H1 (cell line): ENCODE results near the gene USH2A. TPM values are rescaled to one million over a fixed set of nuclear protein-coding genes. Genes with fewer than 3 reads are reported as not detected.

ENCODE experiments used
- CTCF ChIA-PET: fragments of 300-600 bp; sonication (Branson Sonifier 250); formaldehyde crosslinking; loops from one replicate; lab custom pipeline; 2021; ENCODE audit not compliant: partially characterized antibody; lab: Charles Lee
- POLR2A ChIA-PET: fragments of 300-600 bp; sonication (Branson Sonifier 250); formaldehyde crosslinking; loops from one replicate; lab custom pipeline; 2021; ENCODE audit warnings: inconsistent platforms; ENCODE audit not compliant: partially characterized antibody; lab: Charles Lee
- DNase-seq, 2 experiments: peaks; one replicate each; pipeline versions ENCODE4 v3.0.0 to v3.0.0-alpha.2; 2010 to 2022; ENCODE audit warnings: low spot score in 2 of 2, low read depth in 1 of 2, mixed read lengths in 1 of 2
- FAIRE-seq: peaks from 2 replicates; lab custom pipeline; 2011; peaks lifted over from hg19 to GRCh38; lab: Jason Lieb, UNC
- H2AFZ ChIP-seq: 2 replicates; pipeline ENCODE4 v1.8.1; 2012; ENCODE audit warnings: low read length, inconsistent platforms
- H2AK5ac ChIP-seq: 2 replicates; pipeline ENCODE4 v1.6.1; 2013; ENCODE audit warnings: low read depth, low read length
- H2BK120ac ChIP-seq: replicated peaks from 2 replicates; pipeline ENCODE3; 2013; ENCODE audit warnings: low read depth, low read length, inconsistent platforms
- H2BK12ac ChIP-seq: 2 replicates; pipeline ENCODE4 v1.6.1; 2013; ENCODE audit warnings: low read depth, low read length
- H2BK15ac ChIP-seq: 2 replicates; pipeline ENCODE4 v1.6.1; 2013; ENCODE audit warnings: low read length
- H2BK20ac ChIP-seq: 2 replicates; pipeline ENCODE4 v1.6.1; 2013; ENCODE audit warnings: low read length
- H2BK5ac ChIP-seq: 2 replicates; pipeline ENCODE4 v1.6.1; 2013; ENCODE audit warnings: low read depth, low read length
- H3K14ac ChIP-seq: 2 replicates; pipeline ENCODE4 v1.6.1; 2013; ENCODE audit warnings: inconsistent platforms; ENCODE audit not compliant: insufficient read length
- H3K18ac ChIP-seq: 2 replicates; pipeline ENCODE4 v1.6.1; 2013; ENCODE audit warnings: low read length; ENCODE audit errors: extremely low read depth
- H3K23ac ChIP-seq: 2 replicates; pipeline ENCODE4 v1.6.1; 2013; ENCODE audit warnings: inconsistent platforms; ENCODE audit not compliant: insufficient read length
- H3K23me2 ChIP-seq: 2 replicates; pipeline ENCODE4 v1.6.1; 2013; ENCODE audit warnings: low read depth, low read length
- H3K27ac ChIP-seq: 2 replicates; pipeline ENCODE4 v1.6.1; 2011; ENCODE audit warnings: low read depth, low read length, inconsistent platforms
- H3K27me3 ChIP-seq, 4 experiments: replicated peaks in 1 of 4; 1 replicate in 1 of 4; 2 replicates in 3 of 4; pipeline versions ENCODE4 v1.6.1 to v1.8.1; 2011 to 2013; ENCODE audit warnings: low read length in 3 of 4, mild to moderate bottlenecking in 3 of 4, inconsistent platforms in 2 of 4, mixed read lengths in 2 of 4, moderate library complexity in 1 of 4; ENCODE audit not compliant: control insufficient read depth in 3 of 4, insufficient read depth in 3 of 4; ENCODE audit errors: extremely low read depth in 1 of 4
- H3K36me3 ChIP-seq, 4 experiments: 2 replicates each; pipeline versions ENCODE4 v1.6.1 to v1.8.1; 2011 to 2013; ENCODE audit warnings: mild to moderate bottlenecking in 4 of 4, low read length in 3 of 4, moderate library complexity in 2 of 4, control low read depth in 1 of 4, inconsistent platforms in 1 of 4; ENCODE audit not compliant: insufficient read depth in 4 of 4, control insufficient read depth in 2 of 4
- H3K4ac ChIP-seq: replicated peaks from 2 replicates; pipeline ENCODE3; 2013; ENCODE audit warnings: low read length, low read depth, mixed read lengths, inconsistent platforms; ENCODE audit not compliant: insufficient read length
- H3K4me1 ChIP-seq, 4 experiments: replicated peaks in 1 of 4; 1 replicate in 1 of 4; 2 replicates in 3 of 4; pipeline versions ENCODE4 v1.6.1 to v1.8.1; 2011 to 2013; ENCODE audit warnings: low read length in 3 of 4, inconsistent platforms in 2 of 4, mixed read lengths in 1 of 4; ENCODE audit not compliant: insufficient read depth in 4 of 4, control insufficient read depth in 3 of 4
- H3K4me2 ChIP-seq, 2 experiments: 2 replicates each; pipeline versions ENCODE4 v1.6.1 to v1.8.1; 2011 to 2013; ENCODE audit warnings: low read depth in 2 of 2, low read length in 2 of 2, control low read depth in 1 of 2, inconsistent platforms in 1 of 2, mild to moderate bottlenecking in 1 of 2; ENCODE audit not compliant: insufficient read depth in 1 of 2
- H3K4me3 ChIP-seq, 4 experiments: fragments of 200-600, 300-600 bp in 1 of 4; sonication (generic), shearing (Covaris generic), sonication (Bioruptor Twin) in 1 of 4; 2 replicates each; pipeline versions ENCODE4 v1.5.1 to v1.8.1; 2011 to 2016; ENCODE audit warnings: low read length in 4 of 4, low read depth in 3 of 4, control low read depth in 2 of 4, inconsistent platforms in 2 of 4, mild to moderate bottlenecking in 2 of 4, mixed read lengths in 1 of 4, moderate library complexity in 1 of 4; ENCODE audit not compliant: insufficient read depth in 2 of 4; ENCODE audit errors: extremely low read depth in 1 of 4
- H3K56ac ChIP-seq: replicated peaks from 2 replicates; pipeline ENCODE3; 2013; ENCODE audit warnings: low read depth, mild to moderate bottlenecking, mixed read lengths, low read length, inconsistent platforms; ENCODE audit not compliant: insufficient read length
- H3K79me1 ChIP-seq: 2 replicates; pipeline ENCODE4 v1.6.1; 2013; ENCODE audit warnings: low read depth, low read length, control low read depth
- H3K79me2 ChIP-seq, 2 experiments: 2 replicates each; pipeline versions ENCODE4 v1.6.1 to v1.8.1; 2012 to 2013; ENCODE audit warnings: low read length in 2 of 2, mild to moderate bottlenecking in 2 of 2, inconsistent platforms in 1 of 2; ENCODE audit not compliant: insufficient read depth in 2 of 2, control insufficient read depth in 1 of 2
- H3K9ac ChIP-seq, 4 experiments: replicated peaks in 1 of 4; 1 replicate in 1 of 4; 2 replicates in 3 of 4; pipeline versions ENCODE4 v1.6.1 to v1.8.1; 2011 to 2013; ENCODE audit warnings: low read depth in 3 of 4, low read length in 3 of 4, control low read depth in 2 of 4, mild to moderate bottlenecking in 2 of 4, moderate library complexity in 2 of 4, inconsistent platforms in 1 of 4; ENCODE audit errors: extremely low read depth in 1 of 4
- H3K9me3 ChIP-seq, 2 experiments: 2 replicates each; pipeline versions ENCODE4 v1.6.1 to v1.8.1; 2012 to 2013; ENCODE audit warnings: mild to moderate bottlenecking in 2 of 2, moderate library complexity in 2 of 2, control low read depth in 1 of 2, inconsistent platforms in 1 of 2, low read depth in 1 of 2, low read length in 1 of 2, mixed read lengths in 1 of 2; ENCODE audit not compliant: insufficient read depth in 2 of 2
- H4K20me1 ChIP-seq, 2 experiments: replicated peaks in 1 of 2; 2 replicates each; pipeline versions ENCODE3 to v1.8.1; 2011 to 2013; ENCODE audit warnings: inconsistent platforms in 2 of 2, low read length in 2 of 2, mild to moderate bottlenecking in 1 of 2; ENCODE audit not compliant: insufficient read depth in 2 of 2, control insufficient read depth in 1 of 2
- H4K5ac ChIP-seq: 2 replicates; pipeline ENCODE4 v1.6.1; 2013; ENCODE audit warnings: low read length, low read depth, mixed read lengths, inconsistent platforms; ENCODE audit not compliant: insufficient read length
- H4K8ac ChIP-seq: 2 replicates; pipeline ENCODE4 v1.8.0; 2013; ENCODE audit warnings: mild to moderate bottlenecking, moderate library complexity, low read length, inconsistent platforms; ENCODE audit not compliant: insufficient read depth; ENCODE audit errors: extremely low read depth
- H4K91ac ChIP-seq: replicated peaks from 2 replicates; pipeline ENCODE3; 2013; ENCODE audit warnings: low read length, mixed read lengths, inconsistent platforms; ENCODE audit not compliant: insufficient read length
- CHD1 ChIP-seq: IDR thresholded peaks from 2 replicates; pipeline ENCODE4 v1.6.1; 2012; ENCODE audit warnings: low read depth, low read length, improper control_type of control experiment
- CHD2 ChIP-seq: IDR thresholded peaks from 2 replicates; pipeline ENCODE4 v1.6.1; 2012; ENCODE audit warnings: low read length, improper control_type of control experiment
- CREB1 ChIP-seq: IDR thresholded peaks from 2 replicates; pipeline ENCODE4 v1.6.1; 2012; ENCODE audit warnings: inconsistent platforms
- EGR1 ChIP-seq: IDR thresholded peaks from 2 replicates; pipeline ENCODE4 v1.6.1; 2011; ENCODE audit warnings: low read depth, low read length, borderline replicate concordance
- FOSL1 ChIP-seq: IDR thresholded peaks from 2 replicates; pipeline ENCODE4 v1.6.1; 2011; ENCODE audit warnings: mild to moderate bottlenecking, low read depth, low read length, moderate library complexity; ENCODE audit not compliant: insufficient read depth
- NANOG ChIP-seq: IDR thresholded peaks from 2 replicates; pipeline ENCODE4 v1.6.1; 2011; ENCODE audit warnings: low read length, low read depth, mild to moderate bottlenecking, inconsistent platforms; ENCODE audit not compliant: insufficient read depth, poor library complexity, severe bottlenecking
- POLR2A ChIP-seq, 2 experiments: IDR thresholded peaks; 1 replicate in 1 of 2; 2 replicates in 1 of 2; pipeline ENCODE4 v1.6.1; 2011; ENCODE audit warnings: low read depth in 2 of 2, low read length in 2 of 2, mild to moderate bottlenecking in 2 of 2; ENCODE audit errors: control extremely low read depth in 1 of 2
- POLR2AphosphoS5 ChIP-seq: IDR thresholded peaks from 2 replicates; pipeline ENCODE4 v1.6.1; 2011; ENCODE audit warnings: low read depth, low read length
- POU5F1 ChIP-seq: IDR thresholded peaks from 2 replicates; pipeline ENCODE4 v1.6.1; 2011; ENCODE audit warnings: low read depth, mild to moderate bottlenecking, low read length, moderate library complexity
- RAD21 ChIP-seq, 2 experiments: IDR thresholded peaks in 1 of 2; conservative IDR thresholded peaks in 1 of 2; 2 replicates each; pipeline ENCODE4 v1.6.1; 2011; ENCODE audit warnings: low read depth in 2 of 2, low read length in 2 of 2, improper control_type of control experiment in 1 of 2, inconsistent platforms in 1 of 2, mild to moderate bottlenecking in 1 of 2, moderate library complexity in 1 of 2
- RNF2 ChIP-seq: fragments of 200-900, 300-1000 bp; sonication (generic); IDR thresholded peaks from 2 replicates; pipeline ENCODE4 v1.7.1; 2016; ENCODE audit warnings: borderline replicate concordance, low read depth, mild to moderate bottlenecking, antibody characterized with exemption, low read length; ENCODE audit not compliant: poor library complexity, severe bottlenecking; ENCODE audit errors: missing control alignments
- SP4 ChIP-seq: IDR thresholded peaks from 2 replicates; pipeline ENCODE4 v1.6.1; 2012; ENCODE audit warnings: low read length, inconsistent platforms
- TAF1 ChIP-seq: IDR thresholded peaks from 2 replicates; pipeline ENCODE4 v1.6.1; 2011; ENCODE audit warnings: mild to moderate bottlenecking, low read depth, low read length
- TAF7 ChIP-seq: optimal IDR thresholded peaks from 2 replicates; pipeline ENCODE3; 2011; ENCODE audit warnings: low read depth, mild to moderate bottlenecking, inconsistent platforms, low read length, moderate library complexity, borderline replicate concordance
- TEAD4 ChIP-seq: IDR thresholded peaks from 2 replicates; pipeline ENCODE4 v1.6.1; 2012; ENCODE audit warnings: low read depth, low read length, inconsistent platforms, mixed read lengths
- WGBS, 2 experiments: shearing (Covaris generic) in 1 of 2; methylation state at CpG; one replicate each; pipeline versions ENCODE4 v1.1.6 to v1.1.7; 2013 to 2015; ENCODE audit warnings: low lambda C conversion rate in 2 of 2, mixed read lengths in 2 of 2, inconsistent platforms in 1 of 2, low coverage in 1 of 2, missing lambda C conversion rate in 1 of 2; ENCODE audit not compliant: insufficient replicate concordance in 2 of 2, insufficient coverage in 1 of 2, insufficient read length in 1 of 2; ENCODE audit errors: extremely low coverage in 1 of 2, missing lambda C conversion rate in 1 of 2; 5-methylcytosine and 5-hydroxymethylcytosine counted together
- polyA plus RNA-seq, 7 experiments: library from polyadenylated mRNA; depleted of rRNA in 3 of 7; stranded (reverse) in 5 of 7; unstranded in 2 of 7; fragments of >200 nt in 5 of 7; fragments of 200-250 nt in 2 of 7; gene quantifications; 1 replicate in 5 of 7; 2 replicates in 1 of 7; 4 replicates in 1 of 7; pipeline versions ENCODE4 v1.2.1 to v1.2.3, GENCODE V29; 2011 to 2013; ENCODE audit warnings: missing spikeins in 2 of 7, mixed read lengths in 2 of 7
- total RNA-seq: library from RNA; stranded (reverse); fragmentation: NEBNext Ultra II Directional; extraction: Animal tissue kit (Norgen Biotek cat#: 25700); gene quantifications from 2 replicates; pipeline ENCODE4 v1.2.1, GENCODE V29; 2021
- TF ChIP-seq, protein P1 (sequence below): IDR thresholded peaks from 2 replicates; pipeline ENCODE4 v1.6.1; 2012; ENCODE audit warnings: inconsistent platforms

Gene USH2A
- total and polyA plus RNA-seq, 2 of the 8 experiments (the other 6 are each of a cell fraction or from before 2014, with no cell fraction given): 0.02 to 0.17 TPM

DNA sequence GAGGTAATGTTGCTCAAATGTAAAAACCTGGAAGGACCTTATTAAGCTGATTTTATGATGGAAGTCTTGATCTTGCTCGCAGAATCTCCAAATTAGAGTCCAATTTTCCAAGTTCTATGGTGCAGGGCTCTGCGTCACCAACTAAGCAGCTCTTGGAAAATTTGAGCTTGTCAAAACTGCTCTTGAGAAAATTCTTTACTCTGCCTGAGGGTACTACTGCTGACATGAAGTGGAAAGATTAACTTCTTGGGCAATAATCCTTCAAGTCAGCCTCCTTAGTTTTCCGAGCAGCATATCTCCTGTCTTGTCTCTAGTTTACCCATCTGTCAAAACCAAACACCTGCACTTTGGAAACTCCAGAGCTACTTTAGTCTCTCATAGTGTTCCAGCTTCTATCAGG is 562.4 kb downstream of the USH2A start:
- H3K14ac ChIP-seq: no peak overlapping the region
- H2AK5ac ChIP-seq: no peak overlapping the region
- no peak overlapping the region for H4K91ac ChIP-seq
- H2BK12ac ChIP-seq: no peak overlapping the region
- no peaks in the 10 kb centered on the region for H3K27me3 ChIP-seq
- no peak for FAIRE-seq
- H3K79me1 ChIP-seq: no peaks in the 10 kb centered on the region
- H2BK120ac ChIP-seq: no peak overlapping the region
- no peak overlapping the region for H4K8ac ChIP-seq
- H3K4me2 ChIP-seq: no peak overlapping the region
- H3K79me2 ChIP-seq: no peaks in the 10 kb centered on the region
- DNase-seq: no peak
- H2BK5ac ChIP-seq: no peak overlapping the region
- no peak overlapping the region for H3K27ac ChIP-seq
- no peak overlapping the region for H3K4me3 ChIP-seq
- no peaks in the 10 kb centered on the region for H3K4me1 ChIP-seq
- no peak overlapping the region for H3K9ac ChIP-seq
- no peaks in the 10 kb centered on the region for H4K20me1 ChIP-seq
- H3K18ac ChIP-seq: no peak overlapping the region
- no peak overlapping the region for H2BK20ac ChIP-seq
- H3K36me3 ChIP-seq: no peaks in the 10 kb centered on the region
- no peak overlapping the region for H3K4ac ChIP-seq
- no peak overlapping the region for H3K56ac ChIP-seq
- no peak overlapping the region for H4K5ac ChIP-seq
- no peak overlapping the region for H2AFZ ChIP-seq
- no peak overlapping the region for H3K23ac ChIP-seq
- H2BK15ac ChIP-seq: no peak overlapping the region
- POLR2A ChIA-PET: no interaction called here
- no peaks in the 10 kb centered on the region for H3K23me2 ChIP-seq
- H3K9me3 ChIP-seq: no peaks in the 10 kb centered on the region
- 87% methylated on average over 3 of the region's 3 CpGs; no CpG with 5 or more reads in 1 of the 2 experiments for WGBS, 2 experiments
- CTCF ChIA-PET: interaction anchor here (0.8 to 1.5 kb wide), 2 partner anchors 12 to 360 kb away, joined by 3 read pairs; no protein-coding TSS in a partner anchor
- no peak for TF ChIP-seq SP4
- TF ChIP-seq EGR1: no peak
- TF ChIP-seq TEAD4: no peak
- no peak for TF ChIP-seq TAF7
- no peak for TF ChIP-seq RAD21 (IDR thresholded peaks at IDR 0.05 in 1 of 2, conservative IDR thresholded peaks at IDR 0.05 in 1 of 2; ENCODE audit: low read depth in 2 of 2, low read length in 2 of 2)
- no peak for TF ChIP-seq POLR2AphosphoS5
- no peak for TF ChIP-seq TAF1
- TF ChIP-seq CREB1: no peak
- TF ChIP-seq POU5F1: no peak
- no peak for TF ChIP-seq FOSL1
- no peak for TF ChIP-seq POLR2A (IDR thresholded peaks at IDR 0.05; ENCODE audit: control extremely low read depth in 1 of 2, low read depth in 2 of 2, low read length in 2 of 2)
- no peak for TF ChIP-seq RNF2
- no peak for TF ChIP-seq NANOG
- TF ChIP-seq CHD2: no peak
- TF ChIP-seq, protein P1, sequence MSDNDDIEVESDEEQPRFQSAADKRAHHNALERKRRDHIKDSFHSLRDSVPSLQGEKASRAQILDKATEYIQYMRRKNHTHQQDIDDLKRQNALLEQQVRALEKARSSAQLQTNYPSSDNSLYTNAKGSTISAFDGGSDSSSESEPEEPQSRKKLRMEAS: no peak
- no peak for TF ChIP-seq CHD1
